Fibroblast of skin of left biceps (primary cell): ENCODE measurements around the gene AP2M1.
"Not testable (repeated sequence)": the region's sequence is repeated elsewhere in the genome, so short reads cannot be mapped to it uniquely, and the experiment has no call there.

ENCODE experiments used
- DNase-seq, 2 experiments: peaks; one replicate each; pipeline ENCODE4 v3.0.0-alpha.2; 2013; ENCODE audit warnings: low read depth in 2 of 2

The AP2M1 gene

GRCh38 chr3:184174646-184175492 is at the start of gene AP2M1:
TSS of gene AP2M1 (plus strand) at chr3:184174855. CDS start at chr3:184176994, 2,139 bp downstream.
- peak; percentile 99 for DNase-seq

GRCh38 chr3:184126006-184126405 is 48.6 kb upstream of the AP2M1 start:
- DNase-seq, result no peak

GRCh38 chr3:184129012-184129411 is 45.6 kb upstream of the AP2M1 start:
- DNase-seq, result no peak

DNA sequence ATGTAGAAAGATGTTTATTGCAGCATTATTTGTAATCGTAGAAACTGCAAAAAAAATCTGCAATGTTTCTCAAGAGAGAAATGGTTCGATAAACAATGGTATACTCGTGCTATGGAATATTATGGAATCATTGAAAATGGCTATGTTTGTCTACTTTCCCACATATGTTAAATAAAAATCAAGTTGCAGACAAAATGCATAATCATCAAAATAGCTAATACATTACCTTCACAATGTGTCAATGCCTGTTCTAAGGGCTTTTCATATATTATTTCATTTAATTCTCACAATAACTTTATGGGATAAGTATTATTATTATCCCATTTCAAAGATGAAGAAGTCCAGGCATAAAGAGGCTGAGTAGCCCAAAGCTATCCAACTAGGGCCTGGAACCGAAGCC is 41.7 kb upstream of the AP2M1 start:
- DNase-seq, result no peak

- DNase-seq, result peak; percentile 48 to 50
These were observed 40.6 kb upstream of the AP2M1 start for GRCh38 chr3:184133840-184134745.

DNA sequence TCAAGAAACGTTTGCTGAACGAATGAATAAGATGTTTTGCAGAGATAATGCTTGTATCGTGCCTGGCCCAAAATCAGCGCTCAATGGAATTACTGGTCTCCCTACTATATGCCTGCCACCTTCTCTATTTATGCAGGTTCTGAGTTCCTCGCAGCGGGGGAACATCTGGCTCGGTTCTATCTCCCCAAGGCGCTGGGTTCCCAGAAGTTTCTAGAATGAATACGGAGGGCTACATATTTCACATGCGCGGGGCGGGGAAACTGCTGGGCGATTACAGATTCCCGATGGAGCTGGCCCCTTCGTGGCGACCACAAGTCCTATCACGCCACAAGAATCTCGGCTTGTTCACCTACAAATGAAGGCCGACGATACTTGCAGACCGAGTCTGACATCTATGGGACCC is 39.9 kb upstream of the AP2M1 start:
- DNase-seq, result no peak

DNA sequence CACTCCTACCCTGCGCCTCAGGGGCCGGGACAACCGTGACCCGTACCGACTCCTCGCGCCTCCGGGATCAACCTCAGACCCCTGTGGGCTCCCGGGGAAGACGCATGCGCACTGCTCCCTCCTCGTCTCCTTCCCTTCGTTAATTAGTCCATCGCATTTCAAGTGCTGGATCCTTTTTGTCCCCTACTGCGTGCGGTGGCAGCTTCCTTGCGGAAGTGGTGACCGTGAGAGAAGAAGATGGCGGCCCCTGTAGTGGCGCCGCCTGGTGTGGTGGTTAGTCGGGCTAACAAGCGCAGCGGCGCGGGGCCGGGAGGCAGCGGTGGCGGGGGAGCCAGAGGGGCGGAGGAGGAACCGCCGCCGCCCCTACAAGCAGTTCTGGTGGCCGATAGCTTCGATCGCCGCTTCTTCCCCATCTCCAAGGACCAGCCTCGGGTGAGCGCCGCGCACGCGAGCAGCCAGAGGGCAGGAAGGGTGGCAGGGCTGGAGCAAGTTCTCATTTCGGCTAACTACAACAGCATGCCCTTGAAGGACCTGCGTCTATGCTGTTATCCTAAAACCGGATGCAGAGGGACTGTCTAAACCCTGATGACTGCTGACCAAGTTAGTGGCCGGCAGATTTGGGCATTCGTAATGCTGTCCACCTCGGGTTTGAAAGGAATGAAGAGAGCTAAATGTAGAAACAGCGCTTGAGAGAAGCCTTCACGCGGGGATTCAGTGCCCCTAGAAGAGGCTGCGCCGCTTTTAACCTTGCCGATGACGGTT is 39.3 kb upstream of the AP2M1 start, which contains the start of gene EIF2B5:
Gene EIF2B5 (plus strand): TSS at position 210 of the 762 bp plus-strand sequence. CDS start 28 bp downstream, at position 238.
- peak; percentile 83 to 85 for DNase-seq

DNA sequence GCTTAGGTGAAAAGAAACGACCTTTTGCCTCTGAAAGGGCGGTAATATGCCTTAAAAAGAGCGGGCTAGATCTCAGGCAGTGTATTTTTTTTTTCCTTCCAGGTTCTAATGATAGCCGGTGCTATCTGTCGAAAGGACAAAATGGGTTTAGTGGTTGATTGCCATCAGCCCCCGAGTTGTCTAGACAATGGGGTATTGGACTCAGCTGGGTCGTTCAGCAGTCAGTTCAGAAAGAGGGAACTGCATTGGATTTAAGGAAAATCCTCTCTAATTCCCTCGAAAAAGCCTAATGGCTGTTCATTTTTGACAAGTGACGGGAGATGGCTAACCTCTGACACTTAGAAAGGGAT is 38.8 kb upstream of the AP2M1 start:
- DNase-seq, result no peak

GRCh38 chr3:184140436-184140835 is 34.2 kb upstream of the AP2M1 start:
- no peak for DNase-seq

GRCh38 chr3:184142199-184142598 is 32.5 kb upstream of the AP2M1 start:
- no peak for DNase-seq

- DNase-seq, result no peak
These were observed 31.3 kb upstream of the AP2M1 start for GRCh38 chr3:184143327-184143726.

DNA sequence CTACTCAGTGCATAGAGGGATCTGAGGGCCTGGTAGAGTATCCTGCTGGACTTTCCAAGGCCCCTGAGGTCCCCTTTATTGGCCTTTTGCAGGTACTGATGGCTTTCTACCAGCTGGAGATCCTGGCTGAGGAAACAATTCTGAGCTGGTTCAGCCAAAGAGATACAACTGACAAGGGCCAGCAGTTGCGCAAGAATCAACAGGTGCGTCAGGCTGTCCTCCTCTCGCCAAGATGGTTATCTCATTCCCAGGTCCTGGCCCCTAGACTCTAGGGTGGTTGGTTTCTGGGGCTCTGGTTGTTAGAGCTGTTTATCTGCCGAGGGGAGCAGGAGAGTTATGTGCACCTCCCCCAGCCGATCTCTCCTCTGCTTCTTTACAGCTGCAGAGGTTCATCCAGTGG is 30.1 kb upstream of the AP2M1 start:
- DNase-seq, result no peak

GRCh38 chr3:184145111-184145524 is 29.5 kb upstream of the AP2M1 start:
- no peak for DNase-seq

DNA sequence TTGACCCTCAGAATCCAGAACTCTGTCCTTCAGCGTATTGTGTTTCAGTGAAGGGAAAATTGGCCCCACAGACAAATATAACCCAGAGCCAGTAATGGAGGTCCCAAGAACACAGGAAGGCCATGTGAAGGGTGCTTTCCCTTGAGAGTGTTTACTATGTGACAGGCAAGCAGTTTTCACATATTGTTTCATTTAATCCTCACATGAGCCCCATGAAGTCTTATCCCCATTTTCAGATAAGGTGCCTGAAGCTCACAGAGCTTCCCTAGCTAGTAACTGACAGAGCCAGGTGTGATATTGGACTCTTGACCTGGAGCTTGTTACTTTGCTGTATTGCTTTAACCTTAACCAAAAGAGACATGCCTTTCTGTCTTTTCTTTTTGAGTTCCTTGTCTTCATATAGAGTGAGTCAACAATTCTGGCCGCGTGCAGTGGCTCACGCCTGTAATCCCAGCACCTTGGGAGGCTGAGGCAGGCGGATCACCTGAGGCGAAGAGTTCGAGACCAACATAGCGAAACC is 28.8 kb upstream of the AP2M1 start:
- no peak for DNase-seq

- DNase-seq, result no peak
These were observed 26.6 kb upstream of the AP2M1 start for GRCh38 chr3:184148076-184148475.

GRCh38 chr3:184149123-184149522 is 25.5 kb upstream of the AP2M1 start:
- DNase-seq, result no peak

DNA sequence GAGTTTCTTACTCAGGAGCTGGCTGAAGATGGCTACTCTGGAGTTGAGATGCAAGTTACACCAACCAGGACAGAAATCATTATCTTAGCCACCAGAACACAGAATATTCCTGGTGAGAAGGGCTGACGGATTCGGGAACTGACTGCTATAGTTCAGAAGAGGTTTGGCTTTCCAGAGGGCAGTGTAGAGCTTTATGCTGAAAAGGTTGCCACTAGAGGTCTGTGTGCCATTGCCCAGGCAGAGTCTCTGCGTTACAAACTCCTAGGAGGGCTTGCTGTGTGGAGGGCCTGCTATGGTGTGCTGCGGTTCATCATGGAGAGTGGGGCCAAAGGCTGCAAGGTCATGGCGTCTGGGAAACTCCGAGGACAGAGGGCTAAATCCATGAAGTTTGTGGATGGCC is 24.9 kb upstream of the AP2M1 start:
- not testable (repeated sequence) for DNase-seq

- DNase-seq, result no peak
These were observed 19.6 kb upstream of the AP2M1 start, which contains the start of gene DVL3 for GRCh38 chr3:184154885-184155643. TSS of gene DVL3 (plus strand) at chr3:184155377. CDS start at chr3:184155636, 259 bp downstream.

DNA sequence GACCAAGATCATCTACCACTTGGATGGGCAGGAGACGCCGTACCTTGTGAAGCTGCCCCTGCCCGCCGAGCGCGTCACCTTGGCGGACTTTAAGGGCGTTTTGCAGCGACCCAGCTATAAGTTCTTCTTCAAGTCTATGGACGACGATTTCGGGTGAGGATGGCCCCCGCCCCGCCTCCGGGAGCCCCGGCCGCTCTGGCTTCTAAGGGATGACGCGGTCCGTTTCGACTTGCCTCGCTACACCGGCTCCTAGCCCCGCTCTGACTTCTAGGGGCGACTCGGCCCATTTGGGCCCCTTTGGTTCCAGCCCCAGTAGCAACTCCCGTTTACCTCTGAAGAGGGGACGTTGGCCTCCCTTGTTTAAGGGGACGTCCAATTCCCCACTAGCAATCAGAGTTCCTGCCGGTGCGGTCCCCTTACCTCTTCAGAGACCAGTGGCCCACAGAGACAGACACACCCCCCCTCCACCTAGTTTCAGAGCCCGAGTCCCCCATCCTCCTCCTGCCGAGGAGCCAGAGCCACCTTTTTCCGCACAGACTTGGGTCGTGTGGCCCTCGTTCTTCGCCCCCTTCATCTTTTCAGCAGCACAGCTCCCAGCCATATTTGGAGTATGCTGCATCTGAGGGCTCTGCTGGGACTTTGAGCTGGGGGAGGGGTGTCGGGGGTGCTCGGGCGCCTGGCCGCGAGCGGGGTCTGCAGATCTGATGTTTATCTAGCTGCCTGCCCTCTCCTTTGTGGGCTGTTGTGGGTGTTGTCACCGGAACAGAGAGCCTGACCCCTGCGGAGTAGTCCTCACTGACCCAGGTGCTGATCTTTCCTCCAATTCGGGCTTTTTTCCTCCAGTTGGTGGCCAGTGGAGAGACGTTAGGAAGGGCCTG is 18.8 kb upstream of the AP2M1 start:
- no peak for DNase-seq

GRCh38 chr3:184156522-184156955 is 18.1 kb upstream of the AP2M1 start:
- no peak for DNase-seq
